Epithelial cell of proximal tubule (primary cell): ENCODE measurements around the gene PIK3C2G. TPM values are rescaled to one million over a fixed set of nuclear protein-coding genes. Genes with fewer than 3 reads are reported as not detected.

Source experiments
- DNase-seq: peaks from one replicate; pipeline ENCODE4 v3.0.0-alpha.2; 2011; ENCODE audit warnings: low read depth
- H3K4me3 ChIP-seq: 2 replicates; pipeline ENCODE4 v1.5.1; 2011; ENCODE audit warnings: low read depth, mild to moderate bottlenecking, low read length
- CTCF ChIP-seq: conservative IDR thresholded peaks from 2 replicates; pipeline ENCODE4 v1.5.1; 2012; ENCODE audit warnings: low read depth, mild to moderate bottlenecking, low read length
- total RNA-seq: library from RNA; depleted of rRNA; stranded (reverse); fragments of >200 nt; gene quantifications from 2 replicates; pipeline ENCODE4 v1.2.3, GENCODE V29; 2015

Gene PIK3C2G
- total RNA-seq, 1 donor from 2014 or later = 0.12 TPM

- TF ChIP-seq CTCF = no peak
- no peak for DNase-seq
- H3K4me3 ChIP-seq = no peak overlapping the region
Observed at GRCh38 chr12:18294889-18295288, 33.6 kb downstream of the PIK3C2G start.

DNA sequence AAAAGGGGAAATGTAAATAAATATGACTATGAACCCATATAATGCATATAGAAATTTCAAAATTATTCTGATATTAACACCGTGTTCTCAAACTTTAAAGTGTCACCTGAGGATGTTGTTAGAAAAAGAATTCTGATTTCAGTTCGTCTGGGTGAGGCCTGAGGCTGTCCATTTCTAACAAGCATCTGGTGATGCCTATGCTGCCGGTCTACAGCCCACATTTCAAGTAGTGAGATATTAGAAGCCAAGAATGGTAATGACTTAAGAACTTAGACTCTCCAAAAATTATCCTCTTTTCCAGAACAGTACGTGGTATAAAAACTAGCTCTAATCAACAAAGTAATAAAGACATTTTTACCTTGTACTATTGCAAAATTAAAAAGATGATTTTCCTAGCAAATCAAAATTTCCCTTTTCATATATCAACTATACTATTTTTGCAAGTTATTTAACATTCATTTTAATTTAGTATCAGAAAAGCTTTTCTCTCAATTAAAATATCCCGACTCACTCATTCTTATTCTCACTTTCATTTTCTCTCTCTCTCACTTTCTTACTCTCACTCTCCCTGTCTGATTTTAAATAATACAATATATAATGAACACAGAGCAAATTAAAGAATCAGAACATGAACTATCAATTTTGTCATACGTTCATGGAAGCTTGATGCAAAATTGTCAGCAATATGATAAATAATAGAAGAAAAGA lies 35.0 kb downstream of the PIK3C2G start:
- H3K4me3 ChIP-seq = peak overlapping the region; percentile 35
- DNase-seq = no peak
- TF ChIP-seq CTCF = no peak

GRCh38 chr12:18296909-18297280 lies 35.6 kb downstream of the PIK3C2G start:
- H3K4me3 ChIP-seq = peak overlapping the region; percentile 35
- no peak for DNase-seq
- no peak for TF ChIP-seq CTCF

DNA sequence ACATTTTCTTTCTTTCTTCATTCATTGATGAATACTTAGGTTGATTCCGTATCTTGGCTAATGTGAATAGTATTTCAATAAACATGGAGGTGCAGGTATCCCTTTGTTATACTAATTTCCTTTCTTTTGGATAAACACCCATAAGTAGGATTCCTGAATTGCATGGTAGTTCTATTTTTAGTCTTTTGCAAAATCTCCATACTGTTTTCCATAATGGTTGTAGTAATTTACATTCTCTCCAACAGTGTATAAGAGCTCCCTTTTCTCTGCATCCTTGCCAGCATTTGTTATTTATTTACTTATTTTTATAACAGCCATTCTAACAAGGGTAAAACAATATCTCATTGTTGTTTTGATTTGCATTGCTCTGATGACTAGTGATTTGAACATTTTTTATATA lies 36.6 kb downstream of the PIK3C2G start:
- no peak overlapping the region for H3K4me3 ChIP-seq
- DNase-seq = no peak
- TF ChIP-seq CTCF = no peak

GRCh38 chr12:18302809-18303430 lies 41.6 kb downstream of the PIK3C2G start:
- H3K4me3 ChIP-seq = no peak overlapping the region
- no peak for DNase-seq
- no peak for TF ChIP-seq CTCF

DNA sequence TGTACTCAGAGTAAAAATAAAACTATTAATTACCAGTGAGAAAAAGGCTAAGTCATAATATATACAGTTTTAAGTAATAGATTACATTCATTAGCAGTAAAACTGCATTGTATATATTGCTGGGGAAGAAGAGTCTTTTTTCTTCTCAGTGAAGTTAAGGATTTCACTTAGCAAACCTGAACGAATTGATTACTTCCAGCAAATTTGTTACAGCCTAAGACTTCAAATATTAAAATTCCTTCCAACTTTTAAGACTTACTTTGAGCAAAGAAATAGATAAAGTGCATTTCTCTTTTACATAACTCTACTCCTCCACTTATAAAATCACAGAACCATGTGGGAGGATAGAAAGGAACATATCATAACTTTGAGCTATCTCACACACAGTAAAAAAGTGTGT lies 43.3 kb downstream of the PIK3C2G start:
- no peak for TF ChIP-seq CTCF
- H3K4me3 ChIP-seq = no peak overlapping the region
- no peak for DNase-seq

DNA sequence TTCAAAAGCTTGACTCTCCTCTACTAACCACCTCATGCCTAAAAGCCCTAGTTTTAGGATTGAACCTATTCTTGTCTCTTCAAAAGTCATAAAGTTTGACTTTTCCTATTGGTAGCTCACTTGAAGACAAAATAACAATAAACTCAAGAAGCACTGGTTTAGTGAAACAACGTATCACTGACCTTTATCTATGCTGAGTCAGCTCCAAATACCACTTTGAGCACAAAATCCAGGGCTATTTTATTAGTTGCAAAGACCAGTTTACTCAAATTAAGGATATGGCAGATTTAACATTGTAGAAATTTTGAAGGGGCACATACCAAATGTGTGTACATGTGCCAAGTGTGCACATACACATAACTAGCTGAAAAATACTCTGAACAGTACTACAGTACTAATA lies 45.0 kb downstream of the PIK3C2G start:
- H3K4me3 ChIP-seq = no peak overlapping the region
- TF ChIP-seq CTCF = no peak
- no peak for DNase-seq
